Right lobe of liver (tissue), 6 donors: Measurements from ENCODE around the gene CD47. TPM values are rescaled to one million over a fixed set of nuclear protein-coding genes. Genes with fewer than 3 reads are reported as not detected.

ENCODE experiments used
- ATAC-seq, 4 donors: fragments of 200-7000 bp; cut with Tn5 transposase; one replicate each; pipeline ENCODE4 v1.9.1; 2020; ENCODE audit warnings: mild to moderate bottlenecking in 4 of 4, moderate library complexity in 4 of 4
- DNase-seq, 3 donors: peaks; one replicate each; pipeline ENCODE4 v3.0.0-alpha.2; 2020
- H3K27ac ChIP-seq, 3 donors: fragments of 200-600 bp; one replicate each; pipeline ENCODE4 v1.8.0; 2022
- H3K27me3 ChIP-seq, 2 donors: fragments of 200-600 bp; one replicate each; pipeline ENCODE4 v1.8.0; 2022
- H3K36me3 ChIP-seq, 4 donors: fragments of 200-600 bp; sonication (generic) in 1 of 4; one replicate each; pipeline versions ENCODE4 v1.5.1 to v1.8.0; 2017 to 2022; ENCODE audit warnings: control low read depth in 1 of 4
- H3K4me1 ChIP-seq, 4 donors: fragments of 200-600 bp; sonication (generic) in 1 of 4; one replicate each; pipeline versions ENCODE4 v1.5.1 to v1.8.0; 2017 to 2022; ENCODE audit warnings: control low read depth in 1 of 4
- H3K4me3 ChIP-seq, 3 donors: fragments of 200-600 bp; one replicate each; pipeline ENCODE4 v1.8.0; 2022
- H3K9me3 ChIP-seq, 4 donors: fragments of 200-600 bp; sonication (generic) in 1 of 4; one replicate each; pipeline versions ENCODE4 v1.5.1 to v1.8.0; 2017 to 2022; ENCODE audit warnings: control low read depth in 1 of 4
- POLR2A ChIP-seq: fragments of 450-650 bp; IDR thresholded peaks from one replicate; pipeline ENCODE4 v1.6.1; 2017; ENCODE audit warnings: antibody characterized with exemption, mild to moderate bottlenecking
- WGBS: methylation state at CpG from one replicate; pipeline ENCODE4 v1.1.6; 2018; ENCODE audit warnings: low coverage, low lambda C conversion rate; ENCODE audit not compliant: insufficient coverage; ENCODE audit errors: missing lambda C conversion rate; 5-methylcytosine and 5-hydroxymethylcytosine counted together
- intact Hi-C, 2 donors: fragments of 100-400 bp; cut with DNase I; formaldehyde crosslinking; loops; one replicate each; pipeline versions ENCODE4 v1.11.2 to v1.14.1; 2022
- total RNA-seq, 6 experiments: library from RNA; depleted of rRNA in 2 of 6; stranded (reverse); fragments of >200 nt in 2 of 6; fragmentation: NEBNext Ultra II Directional in 3 of 6; extraction: Animal tissue kit (Norgen Biotek cat#: 25700) in 3 of 6; gene quantifications; one replicate each; pipeline versions ENCODE4 v1.1.0 to v1.2.4, GENCODE V29; 2016 to 2023
- TF ChIP-seq, protein P1 (sequence below), 4 donors: fragments of 200-600 bp in 3 of 4; fragments of 450-650 bp in 1 of 4; IDR thresholded peaks; one replicate each; pipeline versions ENCODE4 v1.5.1 to v1.8.0; 2016 to 2022; ENCODE audit warnings: antibody characterized with exemption in 4 of 4, mild to moderate bottlenecking in 2 of 4
- donor health status: DM: no; HTN: yes; CAD: no.
- donor health status: DM: no; HTN: no; CAD: no.
- donor health status: DM: no; HTN: no; CAD: no.
- donor health status: DM: no; HTN: yes; CAD: no.
- donor health status: DM: no; HTN: yes; CAD: no.

The CD47 gene
- total RNA-seq, 6 experiments from 2014 or later: 19.5 to 42.3 (median 26.5) TPM

DNA sequence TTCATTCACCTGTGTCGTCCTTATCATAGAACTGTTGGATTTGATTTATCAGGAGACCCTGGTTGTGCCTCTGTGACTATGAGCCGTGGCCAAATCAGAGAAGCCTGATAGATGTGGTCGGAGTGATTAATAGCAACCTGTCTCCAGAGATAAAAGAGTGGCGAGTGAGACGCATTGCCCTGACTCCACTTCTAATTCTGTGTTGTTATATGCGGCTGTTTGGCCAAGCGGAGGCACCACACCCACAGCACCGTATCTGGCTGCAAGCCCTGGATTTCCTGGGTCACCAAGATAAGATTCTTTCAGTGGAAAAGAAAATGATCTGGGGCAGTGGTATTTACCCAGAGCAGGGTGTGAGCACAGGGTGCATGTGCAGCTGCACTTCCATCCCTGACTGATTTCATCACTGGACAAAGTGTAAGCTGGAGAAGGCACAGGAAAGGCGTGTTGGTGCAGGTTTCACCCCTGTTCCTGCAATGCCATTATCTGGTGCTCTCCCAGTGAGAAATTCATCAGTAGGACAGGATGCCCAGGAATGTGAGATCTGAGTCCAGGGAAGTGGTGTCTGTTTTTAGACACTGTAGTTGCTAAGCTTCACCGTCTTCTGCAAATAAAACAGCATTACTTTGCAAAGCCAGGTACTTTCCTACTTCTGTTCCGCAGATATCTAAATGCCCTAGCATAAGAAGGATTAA, 84.6 kb downstream of the CD47 start:
- TF ChIP-seq, protein P1, sequence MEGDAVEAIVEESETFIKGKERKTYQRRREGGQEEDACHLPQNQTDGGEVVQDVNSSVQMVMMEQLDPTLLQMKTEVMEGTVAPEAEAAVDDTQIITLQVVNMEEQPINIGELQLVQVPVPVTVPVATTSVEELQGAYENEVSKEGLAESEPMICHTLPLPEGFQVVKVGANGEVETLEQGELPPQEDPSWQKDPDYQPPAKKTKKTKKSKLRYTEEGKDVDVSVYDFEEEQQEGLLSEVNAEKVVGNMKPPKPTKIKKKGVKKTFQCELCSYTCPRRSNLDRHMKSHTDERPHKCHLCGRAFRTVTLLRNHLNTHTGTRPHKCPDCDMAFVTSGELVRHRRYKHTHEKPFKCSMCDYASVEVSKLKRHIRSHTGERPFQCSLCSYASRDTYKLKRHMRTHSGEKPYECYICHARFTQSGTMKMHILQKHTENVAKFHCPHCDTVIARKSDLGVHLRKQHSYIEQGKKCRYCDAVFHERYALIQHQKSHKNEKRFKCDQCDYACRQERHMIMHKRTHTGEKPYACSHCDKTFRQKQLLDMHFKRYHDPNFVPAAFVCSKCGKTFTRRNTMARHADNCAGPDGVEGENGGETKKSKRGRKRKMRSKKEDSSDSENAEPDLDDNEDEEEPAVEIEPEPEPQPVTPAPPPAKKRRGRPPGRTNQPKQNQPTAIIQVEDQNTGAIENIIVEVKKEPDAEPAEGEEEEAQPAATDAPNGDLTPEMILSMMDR (IDR thresholded peaks at IDR 0.05): no peak
- TF ChIP-seq POLR2A: no peak
- WGBS: 11% methylated on average over 10 of the region's 11 CpGs
- DNase-seq: peak; percentile 51 to 65 (median 57)
- Histone ChIP-seq H3K36me3 (no peaks in the 10 kb centered on the region), H3K27ac (no peak overlapping the region), H3K9me3 (no peaks in the 10 kb centered on the region), H3K4me3 (no peak overlapping the region), H3K27me3 (no peaks in the 10 kb centered on the region), H3K4me1 (peaks cover 0 to 10% (median 0%) of the 10 kb centered on the region in 4 donors)
- ATAC-seq: peak; percentile 77 to 94 (median 88)
- intact Hi-C loops: no loop called here

DNA sequence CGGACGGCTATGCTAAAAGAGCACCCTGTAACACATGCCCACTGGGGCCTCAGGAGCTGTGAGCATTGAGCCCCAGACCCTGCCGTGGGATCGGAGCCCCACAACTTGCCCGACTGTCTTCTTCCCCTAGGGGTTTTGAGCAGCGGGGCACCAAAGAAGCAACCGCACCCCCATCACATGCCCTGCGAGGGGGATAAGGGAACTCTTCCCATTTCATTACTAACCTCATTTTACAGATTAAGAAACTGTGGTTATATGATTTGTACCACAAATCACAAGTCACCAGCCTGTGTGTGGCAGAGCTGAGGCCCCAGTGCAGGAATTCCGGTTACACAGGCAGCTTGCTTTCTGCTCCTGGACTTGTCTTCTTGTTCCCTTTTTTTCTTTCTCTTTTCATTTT, 86.2 kb downstream of the CD47 start:
- Histone ChIP-seq H3K27ac (no peak overlapping the region), H3K4me3 (no peak overlapping the region), H3K36me3 (no peaks in the 10 kb centered on the region), H3K4me1 (peaks cover 0 to 10% (median 0%) of the 10 kb centered on the region in 4 donors), H3K27me3 (no peaks in the 10 kb centered on the region), H3K9me3 (no peaks in the 10 kb centered on the region)
- WGBS: 41% methylated on average over 2 of the region's 9 CpGs
- intact Hi-C loops: no loop called here
- ATAC-seq: no peak
- TF ChIP-seq, protein P1 (IDR thresholded peaks at IDR 0.05): no peak
- TF ChIP-seq POLR2A: no peak
- peak in 1 of 3 donors; percentile 49 for DNase-seq

DNA sequence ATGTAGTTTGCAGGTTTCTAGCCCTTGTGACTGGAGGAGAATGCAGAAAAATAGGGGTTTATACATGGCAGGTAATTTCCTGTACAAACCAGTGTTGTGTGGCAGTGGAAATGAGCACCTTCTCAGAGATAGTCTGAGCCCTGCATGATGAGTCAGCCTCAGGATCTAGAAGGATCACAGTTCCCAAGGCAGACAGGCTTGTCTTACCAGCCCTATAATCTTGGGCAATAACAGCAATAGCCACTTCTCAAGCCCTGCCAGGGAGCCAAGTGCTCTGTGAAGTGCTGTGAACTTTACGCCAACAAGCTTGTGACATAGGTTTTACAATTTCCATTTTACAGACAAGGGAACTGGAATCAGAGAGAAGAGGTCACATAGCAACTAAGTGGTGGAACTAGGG, 89.4 kb downstream of the CD47 start:
- Histone ChIP-seq H3K27me3 (no peaks in the 10 kb centered on the region), H3K36me3 (no peaks in the 10 kb centered on the region), H3K4me1 (peaks cover 0 to 7% (median 0%) of the 10 kb centered on the region in 4 donors), H3K9me3 (no peaks in the 10 kb centered on the region), H3K27ac (no peak overlapping the region), H3K4me3 (no peak overlapping the region)
- TF ChIP-seq POLR2A: no peak
- TF ChIP-seq, protein P1 (IDR thresholded peaks at IDR 0.05): no peak
- no CpG with 5 or more reads among the region's 1 CpG for WGBS
- DNase-seq (no peak), ATAC-seq (no peak)
- intact Hi-C loops: no loop called here

DNA sequence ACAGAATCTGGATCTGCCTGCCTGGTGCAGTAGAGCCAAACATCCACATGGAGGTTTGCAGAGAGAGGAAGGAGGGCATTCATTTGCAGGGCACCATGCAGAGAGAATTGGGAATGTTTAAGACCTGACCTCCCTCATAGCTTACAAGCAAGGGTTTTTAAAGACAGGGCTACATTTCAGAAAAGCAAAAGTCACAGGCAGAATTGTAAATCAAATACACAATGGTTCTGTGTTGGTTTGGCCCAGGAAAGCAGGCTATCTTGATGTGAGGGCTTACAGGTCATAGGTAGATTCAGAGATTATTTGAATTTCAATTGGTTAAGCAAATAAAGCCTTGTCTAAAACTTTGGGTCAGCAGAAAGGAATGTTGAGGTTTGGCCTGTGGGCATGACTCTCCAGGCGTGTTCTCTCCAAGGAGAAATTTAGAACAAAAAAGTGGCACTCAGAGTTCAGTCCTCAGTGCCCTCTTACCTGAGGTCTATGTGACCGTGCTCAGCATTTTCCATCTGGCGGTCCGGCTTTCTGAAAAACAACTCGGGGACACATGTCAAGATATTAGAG, 91.5 kb downstream of the CD47 start:
- 87% methylated on average over 4 of the region's 5 CpGs for WGBS
- no peak for DNase-seq

More for the DNA sequence above, 91.5 kb downstream of the CD47 start:
- intact Hi-C loops: no loop called here
- Histone ChIP-seq H3K4me3 (no peak overlapping the region), H3K27ac (no peak overlapping the region), H3K27me3 (no peaks in the 10 kb centered on the region), H3K4me1 (no peaks in the 10 kb centered on the region), H3K36me3 (no peaks in the 10 kb centered on the region), H3K9me3 (no peaks in the 10 kb centered on the region)
- no peak for ATAC-seq
- TF ChIP-seq, protein P1 (IDR thresholded peaks at IDR 0.05): no peak
- TF ChIP-seq POLR2A: no peak
